NCI-H82 treated with DMSO at 0.1 percent for 48 hours (cell line): ENCODE measurements around the gene GRM4.

Source experiments
- DNase-seq: peaks from one replicate; lab custom pipeline; 2025; ENCODE audit not compliant: unreplicated experiment; lab: John Stamatoyannopoulos, UW

The GRM4 gene

GRCh38 chr6:33999567-33999966 is 146.3 kb downstream of the GRM4 start:
- DNase-seq: no peak

- DNase-seq: no peak
Observed at GRCh38 chr6:33998660-33999059, 147.2 kb downstream of the GRM4 start.

GRCh38 chr6:33997265-33997664 is 148.6 kb downstream of the GRM4 start:
- no peak for DNase-seq

- DNase-seq: no peak
Observed at GRCh38 chr6:33996120-33996475, 149.8 kb downstream of the GRM4 start.

- DNase-seq: no peak
Observed at GRCh38 chr6:33995309-33996119, 150.4 kb downstream of the GRM4 start.

GRCh38 chr6:33994472-33995308 is 151.2 kb downstream of the GRM4 start:
- DNase-seq: no peak

GRCh38 chr6:33993653-33994471 is 152.0 kb downstream of the GRM4 start:
- DNase-seq: no peak

- no peak for DNase-seq
Observed at GRCh38 chr6:33993091-33993490, 152.8 kb downstream of the GRM4 start.

GRCh38 chr6:33992191-33992590 is 153.7 kb downstream of the GRM4 start:
- DNase-seq: no peak

- DNase-seq: no peak
Observed at GRCh38 chr6:33991610-33992009, 154.3 kb downstream of the GRM4 start.

- DNase-seq: peak; percentile 83
Observed at GRCh38 chr6:33990061-33990541, 155.8 kb downstream of the GRM4 start.

- DNase-seq: no peak
Observed at GRCh38 chr6:33989016-33989854, 156.7 kb downstream of the GRM4 start.

- no peak for DNase-seq
Observed at GRCh38 chr6:33988121-33989015, 157.5 kb downstream of the GRM4 start.

- no peak for DNase-seq
Observed at GRCh38 chr6:33987531-33988021, 158.3 kb downstream of the GRM4 start.

- DNase-seq: no peak
Observed at GRCh38 chr6:33985947-33986346, 159.9 kb downstream of the GRM4 start.

GRCh38 chr6:33985313-33985751 is 160.6 kb downstream of the GRM4 start:
- no peak for DNase-seq

GRCh38 chr6:33984466-33985312 is 161.2 kb downstream of the GRM4 start:
- no peak for DNase-seq
